ENCODE data around the gene EIF3M.

- TF ChIP-seq CTCF (IDR thresholded peaks at IDR 0.05) (no peak), ZFX (IDR thresholded peaks at IDR 0.05; ENCODE audit: borderline replicate concordance) (no peak)
Measured at GRCh38 chr11:32538804-32539203, 44.8 kb upstream of the EIF3M start.
